T-helper 1 cell treated with Interleukin-12 subunit alpha and Interleukin-12 subunit beta and Interleukin-4 antibody, amounts not matched to agents 30 μg/mL and 1 μg/mL, for 36 hours (primary cell): ENCODE results near the gene TMEM186.
"Not testable (repeated sequence)": the region's sequence is repeated elsewhere in the genome, so short reads cannot be mapped to it uniquely, and the experiment has no call there.

ENCODE experiments used
- H3K27ac Mint-ChIP-seq: one replicate; pipeline ENCODE4 v1.8.0; 2021; ENCODE audit warnings: mild to moderate bottlenecking, mixed read lengths
- H3K27me3 Mint-ChIP-seq: one replicate; pipeline ENCODE4 v1.8.0; 2021; ENCODE audit warnings: low read depth, mixed read lengths
- H3K36me3 Mint-ChIP-seq: one replicate; pipeline ENCODE4 v1.8.0; 2021; ENCODE audit warnings: low read depth, mixed read lengths
- H3K4me1 Mint-ChIP-seq: one replicate; pipeline ENCODE4 v1.8.0; 2021; ENCODE audit warnings: low read depth, mixed read lengths
- H3K4me3 Mint-ChIP-seq: one replicate; pipeline ENCODE4 v1.8.0; 2021; ENCODE audit warnings: mild to moderate bottlenecking, moderate library complexity, mixed read lengths
- H3K9me3 Mint-ChIP-seq: one replicate; pipeline ENCODE4 v1.8.0; 2021; ENCODE audit warnings: mixed read lengths

TMEM186 gene

DNA sequence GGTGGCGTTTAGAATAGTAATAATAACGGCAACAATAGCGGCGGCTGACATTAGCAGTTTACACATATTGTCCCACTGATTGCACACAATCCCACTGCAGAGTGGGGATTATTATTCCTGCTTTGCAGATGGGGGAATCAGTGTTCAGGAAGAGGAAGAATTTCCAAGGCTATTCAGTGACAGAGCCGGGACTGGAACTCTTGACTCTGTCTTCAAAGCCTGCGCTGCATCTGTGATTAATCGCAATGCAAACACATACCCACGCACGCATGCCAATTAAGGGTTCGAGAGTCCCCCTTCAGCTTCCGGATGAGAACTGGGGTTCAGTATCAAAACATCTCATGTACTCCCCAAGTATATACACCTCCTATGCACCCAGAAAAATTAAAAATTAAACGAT lies 29.2 kb downstream of the TMEM186 start:
- H3K27ac Mint-ChIP-seq, result no peak overlapping the region
- H3K9me3 Mint-ChIP-seq, result no peaks in the 10 kb centered on the region
- H3K4me1 Mint-ChIP-seq, result no peaks in the 10 kb centered on the region
- H3K36me3 Mint-ChIP-seq, result no peaks in the 10 kb centered on the region
- no peak overlapping the region for H3K4me3 Mint-ChIP-seq
- no peaks in the 10 kb centered on the region for H3K27me3 Mint-ChIP-seq

- no peak overlapping the region for H3K4me3 Mint-ChIP-seq
- no peaks in the 10 kb centered on the region for H3K27me3 Mint-ChIP-seq
- no peaks in the 10 kb centered on the region for H3K4me1 Mint-ChIP-seq
- H3K9me3 Mint-ChIP-seq, result no peaks in the 10 kb centered on the region
- H3K36me3 Mint-ChIP-seq, result no peaks in the 10 kb centered on the region
- H3K27ac Mint-ChIP-seq, result no peak overlapping the region
Measured at GRCh38 chr16:8767176-8767575, 30.3 kb downstream of the TMEM186 start.

GRCh38 chr16:8764525-8765250 lies 32.8 kb downstream of the TMEM186 start:
- Mint-ChIP-seq H3K9me3 (no peaks in the 10 kb centered on the region), H3K27me3 (no peaks in the 10 kb centered on the region), H3K36me3 (no peaks in the 10 kb centered on the region), H3K4me3 (no peak overlapping the region), H3K4me1 (no peaks in the 10 kb centered on the region), H3K27ac (no peak overlapping the region)

GRCh38 chr16:8763899-8764298 lies 33.5 kb downstream of the TMEM186 start:
- H3K9me3 Mint-ChIP-seq, result no peaks in the 10 kb centered on the region

GRCh38 chr16:8763083-8763482 lies 34.4 kb downstream of the TMEM186 start:
- H3K9me3 Mint-ChIP-seq, result no peaks in the 10 kb centered on the region
- H3K27me3 Mint-ChIP-seq, result no peaks in the 10 kb centered on the region
- H3K36me3 Mint-ChIP-seq, result no peaks in the 10 kb centered on the region
- H3K4me1 Mint-ChIP-seq, result no peaks in the 10 kb centered on the region
- H3K27ac Mint-ChIP-seq, result no peak overlapping the region
- H3K4me3 Mint-ChIP-seq, result no peak overlapping the region

More at GRCh38 chr16:8763899-8764298, 33.5 kb downstream of the TMEM186 start:
- Mint-ChIP-seq H3K4me1 (no peaks in the 10 kb centered on the region), H3K27me3 (no peaks in the 10 kb centered on the region), H3K27ac (no peak overlapping the region), H3K4me3 (no peak overlapping the region), H3K36me3 (no peaks in the 10 kb centered on the region)

DNA sequence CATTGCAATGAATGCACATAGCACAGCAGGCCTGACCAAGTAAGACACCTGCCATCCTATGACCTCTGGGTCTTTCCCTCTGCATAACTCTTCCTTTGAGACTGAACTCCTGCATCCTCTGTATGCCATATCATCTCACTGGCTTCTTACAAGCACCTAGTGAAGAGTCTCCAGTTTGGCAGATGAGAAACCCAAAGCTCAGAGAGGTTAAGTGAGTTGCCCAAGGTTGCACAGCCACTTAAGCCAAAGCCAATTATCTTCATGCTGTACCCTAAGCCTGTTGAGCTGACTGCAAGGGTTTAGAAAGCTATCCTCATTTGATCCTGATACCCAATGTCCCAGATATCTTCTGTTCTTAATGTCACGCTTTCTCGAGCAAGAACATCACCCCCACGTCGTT lies 35.2 kb downstream of the TMEM186 start:
- Mint-ChIP-seq H3K36me3 (no peaks in the 10 kb centered on the region), H3K4me1 (no peaks in the 10 kb centered on the region), H3K9me3 (no peaks in the 10 kb centered on the region), H3K27me3 (no peaks in the 10 kb centered on the region), H3K4me3 (no peak overlapping the region), H3K27ac (no peak overlapping the region)

DNA sequence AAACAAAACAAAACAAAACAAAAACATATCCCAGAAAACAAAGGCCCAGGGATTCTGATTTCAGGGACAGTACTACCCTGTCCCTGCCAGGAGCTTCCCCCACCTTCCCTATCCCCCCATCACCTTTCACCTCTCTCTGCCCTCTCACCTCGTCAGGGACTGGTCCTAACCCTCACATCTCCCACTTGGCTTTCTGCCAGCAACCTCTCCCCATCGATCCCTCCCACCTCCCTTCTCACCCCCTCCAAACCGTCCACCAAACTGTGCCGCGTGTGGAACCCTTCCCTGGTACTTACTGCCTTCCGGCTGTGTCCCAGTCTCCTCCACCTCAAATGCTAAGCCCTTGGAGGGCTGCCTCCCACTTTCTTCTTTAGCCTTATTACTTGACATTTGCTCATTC lies 36.4 kb downstream of the TMEM186 start:
- no peak overlapping the region for H3K27ac Mint-ChIP-seq
- H3K27me3 Mint-ChIP-seq, result no peaks in the 10 kb centered on the region
- no peaks in the 10 kb centered on the region for H3K9me3 Mint-ChIP-seq
- no peaks in the 10 kb centered on the region for H3K4me1 Mint-ChIP-seq
- no peaks in the 10 kb centered on the region for H3K36me3 Mint-ChIP-seq
- no peak overlapping the region for H3K4me3 Mint-ChIP-seq

DNA sequence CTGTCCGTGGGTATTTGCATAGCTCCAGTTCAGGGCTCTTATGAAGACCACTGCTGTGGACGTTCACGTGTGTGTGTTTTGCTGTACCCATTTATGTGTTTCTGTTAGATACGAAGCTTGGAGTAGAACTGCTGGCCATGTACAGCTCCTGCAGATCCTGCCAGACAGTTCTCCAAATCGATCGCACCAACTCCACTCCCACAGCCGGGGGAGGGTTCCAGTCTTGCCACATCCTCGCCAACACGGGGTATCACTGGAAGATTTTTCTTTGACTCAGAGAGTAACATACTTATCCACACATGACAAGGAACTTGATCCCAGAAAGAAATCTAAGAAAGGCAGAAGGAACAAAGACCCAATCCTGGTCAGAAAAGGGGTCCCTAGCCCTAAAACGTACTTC lies 37.4 kb downstream of the TMEM186 start:
- no peak overlapping the region for H3K27ac Mint-ChIP-seq
- H3K36me3 Mint-ChIP-seq, result no peaks in the 10 kb centered on the region
- H3K4me3 Mint-ChIP-seq, result no peak overlapping the region

GRCh38 chr16:8758022-8758421 lies 39.4 kb downstream of the TMEM186 start:
- Mint-ChIP-seq H3K4me3 (no peak overlapping the region), H3K36me3 (no peaks in the 10 kb centered on the region), H3K9me3 (no peaks in the 10 kb centered on the region), H3K27me3 (no peaks in the 10 kb centered on the region), H3K4me1 (no peaks in the 10 kb centered on the region), H3K27ac (no peak overlapping the region)

More for the DNA sequence above, 37.4 kb downstream of the TMEM186 start:
- Mint-ChIP-seq H3K27me3 (no peaks in the 10 kb centered on the region), H3K4me1 (no peaks in the 10 kb centered on the region), H3K9me3 (no peaks in the 10 kb centered on the region)

- Mint-ChIP-seq H3K27ac (no peak overlapping the region), H3K4me3 (no peak overlapping the region), H3K4me1 (no peaks in the 10 kb centered on the region), H3K9me3 (no peaks in the 10 kb centered on the region), H3K27me3 (no peaks in the 10 kb centered on the region), H3K36me3 (no peaks in the 10 kb centered on the region)
Measured at GRCh38 chr16:8756755-8757154, 40.7 kb downstream of the TMEM186 start.

GRCh38 chr16:8753416-8754054 lies 43.9 kb downstream of the TMEM186 start:
- H3K36me3 Mint-ChIP-seq, result no peaks in the 10 kb centered on the region
- H3K27me3 Mint-ChIP-seq, result no peaks in the 10 kb centered on the region
- H3K27ac Mint-ChIP-seq, result no peak overlapping the region
- no peak overlapping the region for H3K4me3 Mint-ChIP-seq
- H3K9me3 Mint-ChIP-seq, result no peaks in the 10 kb centered on the region
- no peaks in the 10 kb centered on the region for H3K4me1 Mint-ChIP-seq

DNA sequence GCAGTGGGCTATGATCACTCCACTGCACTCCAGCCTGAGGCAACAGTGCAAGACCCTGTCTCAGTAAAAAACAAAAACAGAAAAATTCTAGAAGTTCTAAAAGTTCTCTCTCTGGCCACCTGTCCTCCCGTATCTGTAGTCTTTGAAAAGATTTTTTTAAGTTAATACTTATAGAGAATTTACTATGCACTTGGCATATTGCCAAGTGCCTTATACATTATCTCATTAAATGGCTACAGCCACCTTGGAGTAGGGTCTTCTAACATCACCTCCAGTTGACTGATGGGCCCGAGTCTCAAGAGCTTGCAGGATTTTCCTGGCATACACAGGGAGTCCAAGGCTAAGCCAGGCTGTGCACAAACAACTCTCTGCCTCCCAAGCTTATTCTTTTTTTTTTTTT lies 44.7 kb downstream of the TMEM186 start:
- Mint-ChIP-seq H3K36me3 (no peaks in the 10 kb centered on the region), H3K27me3 (no peaks in the 10 kb centered on the region), H3K9me3 (no peaks in the 10 kb centered on the region), H3K27ac (no peak overlapping the region), H3K4me1 (no peaks in the 10 kb centered on the region), H3K4me3 (no peak overlapping the region)

GRCh38 chr16:8751481-8752311 lies 45.7 kb downstream of the TMEM186 start:
- Mint-ChIP-seq H3K4me3 (no peak overlapping the region), H3K4me1 (no peaks in the 10 kb centered on the region), H3K36me3 (no peaks in the 10 kb centered on the region), H3K27me3 (no peaks in the 10 kb centered on the region), H3K27ac (no peak overlapping the region), H3K9me3 (no peaks in the 10 kb centered on the region)

GRCh38 chr16:8748944-8749343 lies 48.5 kb downstream of the TMEM186 start:
- not testable (repeated sequence) for H3K9me3 Mint-ChIP-seq, H3K4me1 Mint-ChIP-seq, H3K4me3 Mint-ChIP-seq, H3K27ac Mint-ChIP-seq, H3K27me3 Mint-ChIP-seq, H3K36me3 Mint-ChIP-seq
